Skin of body (tissue), 2 donors: Measurements from ENCODE around the gene BCL7A. TPM values are rescaled to one million over a fixed set of nuclear protein-coding genes. Genes with fewer than 3 reads are reported as not detected.

Experiments used
- DNase-seq: peaks from one replicate; lab custom pipeline; 2025; lab: John Stamatoyannopoulos, UW
- total RNA-seq: library from RNA; depleted of rRNA; stranded (reverse); fragments of >200 nt; gene quantifications from one replicate; pipeline ENCODE4 v1.2.3, GENCODE V29; 2014

BCL7A gene
- total RNA-seq, 1 donor from 2014 or later = 12.9 TPM

DNA sequence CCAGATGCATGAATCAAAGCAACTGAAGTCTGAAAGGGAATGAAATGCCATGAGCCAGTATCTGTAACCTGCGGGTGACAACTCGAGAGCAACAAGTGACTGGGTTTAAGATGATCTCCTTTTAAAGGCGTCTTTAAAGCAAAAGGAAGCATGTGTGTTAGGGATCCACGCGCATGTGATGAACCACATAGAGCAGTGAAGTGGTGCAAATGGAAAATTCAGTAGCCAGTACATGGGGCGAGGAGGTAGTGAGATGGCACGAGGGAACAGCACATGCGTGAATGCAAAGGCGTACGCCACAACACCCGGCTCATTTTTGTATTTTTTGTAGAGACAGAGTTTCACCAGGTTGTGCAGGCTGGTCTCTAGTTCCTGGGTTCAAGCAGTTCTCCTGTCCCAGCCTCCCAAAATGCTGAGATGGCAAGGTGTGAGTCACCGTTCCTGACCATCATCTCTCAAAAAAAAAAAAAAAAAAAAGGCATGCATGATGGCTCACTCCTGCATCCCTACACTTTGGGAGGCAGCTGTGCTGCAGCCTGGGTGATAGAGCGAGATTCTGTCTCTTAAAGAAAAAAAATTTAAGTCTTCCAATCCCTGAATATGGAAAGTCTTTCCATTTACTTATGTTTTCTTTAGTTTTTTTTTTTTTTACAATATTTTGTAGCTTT is 24.6 kb upstream of the BCL7A start:
- DNase-seq = no peak

DNA sequence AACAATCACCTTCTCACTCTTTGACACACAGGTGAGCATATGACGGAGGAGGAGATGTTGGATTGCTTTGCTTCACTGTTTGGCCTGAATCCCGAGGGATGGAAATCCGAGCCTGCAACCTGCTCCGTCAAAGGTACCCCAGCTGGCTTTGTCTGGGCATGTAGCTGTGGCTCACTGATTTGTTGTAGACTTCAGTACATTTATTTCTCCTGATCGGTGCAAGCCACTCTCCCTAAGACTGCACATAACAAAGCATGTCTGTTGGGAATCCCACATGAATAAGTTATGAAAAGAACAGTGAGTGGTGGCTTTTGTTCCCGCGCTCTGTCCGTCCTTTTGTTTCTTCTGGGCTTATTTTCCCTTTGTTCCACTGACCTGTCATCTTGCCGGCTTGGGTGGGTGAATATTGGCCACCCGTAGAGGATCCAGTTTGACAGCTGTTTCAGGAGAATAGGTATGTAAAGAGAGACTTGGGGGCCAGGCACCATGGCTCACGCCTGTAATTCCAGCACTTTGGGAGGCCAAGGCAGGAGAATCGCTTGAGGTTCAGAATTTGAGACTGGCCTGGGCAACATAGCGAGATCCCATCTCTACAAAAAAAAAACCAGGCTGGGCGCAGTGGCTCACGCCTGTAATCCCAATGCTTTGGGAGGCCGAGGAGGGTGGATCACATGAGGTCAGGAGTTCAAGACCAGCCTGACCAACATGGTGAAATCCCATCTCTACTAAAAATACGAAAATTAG is 20.0 kb upstream of the BCL7A start:
- DNase-seq = no peak

DNA sequence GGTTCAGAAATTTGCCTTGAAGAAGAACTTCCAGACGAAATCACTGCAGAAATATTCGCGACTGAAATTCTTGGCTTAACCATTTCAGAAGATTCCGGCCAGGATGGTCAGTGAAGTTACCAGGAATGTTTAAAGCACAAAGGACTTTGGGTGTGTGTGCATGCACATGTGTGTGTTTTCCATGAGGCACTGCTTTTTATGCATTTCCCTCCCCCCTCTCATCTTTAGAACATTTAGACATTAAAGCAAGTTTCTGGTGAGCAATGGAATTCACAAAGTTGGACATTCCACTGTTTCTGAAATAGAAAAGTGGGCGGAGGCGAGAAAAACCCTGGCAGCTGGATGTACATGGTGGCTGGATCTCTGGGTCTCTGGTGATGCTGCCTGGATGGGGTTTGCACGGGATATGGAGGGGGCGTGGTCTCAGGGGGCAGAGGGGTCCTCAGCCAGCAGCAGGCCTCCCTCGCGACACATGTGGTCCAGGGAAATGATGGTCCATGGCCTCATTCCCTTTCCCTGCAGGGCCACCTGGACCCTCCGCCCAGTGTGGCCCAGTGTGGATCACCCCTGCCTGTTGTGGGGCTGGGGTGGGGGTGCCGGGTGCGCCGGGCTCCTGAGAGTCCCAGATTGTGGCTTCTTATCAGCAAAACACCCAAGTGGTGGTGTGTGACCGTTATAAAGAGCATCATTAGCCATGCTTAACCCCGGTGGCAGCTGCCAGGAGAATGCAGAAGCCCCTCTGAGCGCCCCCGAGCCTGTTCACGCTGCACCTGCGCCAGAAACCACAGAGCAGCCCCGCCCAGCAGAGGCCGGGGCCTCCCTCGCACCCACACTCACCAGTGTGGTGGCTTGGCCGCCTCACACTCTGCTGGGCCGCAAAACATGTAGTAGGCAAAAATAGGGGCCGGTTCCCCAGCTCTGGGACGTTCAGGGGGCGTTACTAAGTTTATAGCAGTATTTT is 17.8 kb upstream of the BCL7A start:
- DNase-seq = peak; percentile 34

DNA sequence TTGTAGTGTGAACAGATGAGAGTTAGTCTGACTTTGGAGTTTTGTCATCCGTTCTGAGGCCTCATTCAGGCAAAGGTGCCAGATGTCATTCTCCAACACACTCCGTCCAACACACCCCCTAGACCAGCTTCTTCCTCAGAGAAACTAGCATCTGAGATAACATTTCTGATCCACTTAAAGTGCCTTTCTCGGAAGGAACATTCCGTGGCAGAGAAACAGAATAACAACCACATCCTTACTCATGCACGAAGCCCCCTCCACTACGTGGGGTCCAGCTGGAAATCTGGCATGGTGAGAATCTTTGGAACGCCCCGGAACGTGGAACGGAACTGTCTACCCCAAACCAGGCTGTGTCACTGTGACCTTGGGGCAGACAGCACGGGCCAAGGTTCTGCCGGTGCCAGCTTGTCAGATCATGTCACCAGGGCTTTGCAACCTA is 17.0 kb upstream of the BCL7A start:
- DNase-seq = peak; percentile 26

DNA sequence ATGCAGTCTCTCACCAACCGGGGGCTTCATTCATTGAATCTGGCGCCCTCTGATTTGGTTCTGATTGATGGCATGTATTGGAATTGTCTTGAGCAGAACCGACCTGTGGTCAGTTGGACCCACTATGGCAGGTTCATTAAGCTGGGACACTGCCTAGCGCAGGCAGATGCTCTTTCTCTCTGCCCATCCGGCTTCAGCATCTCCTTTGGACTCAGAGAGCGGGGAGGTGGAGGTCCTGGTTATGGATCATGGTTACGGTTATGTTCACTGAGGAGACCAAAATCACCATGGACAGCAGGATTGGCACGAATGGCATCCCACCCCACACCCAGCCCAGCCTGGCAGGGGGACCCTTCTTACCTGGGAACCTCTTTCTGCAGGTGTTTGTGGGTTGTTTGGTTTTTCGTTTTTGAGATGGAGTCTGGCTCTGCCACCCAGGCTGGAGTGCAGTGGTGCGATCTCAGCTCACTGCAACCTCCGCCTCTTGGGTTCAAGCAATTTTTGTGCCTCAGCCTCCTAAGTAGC is 16.4 kb upstream of the BCL7A start:
- DNase-seq = no peak

DNA sequence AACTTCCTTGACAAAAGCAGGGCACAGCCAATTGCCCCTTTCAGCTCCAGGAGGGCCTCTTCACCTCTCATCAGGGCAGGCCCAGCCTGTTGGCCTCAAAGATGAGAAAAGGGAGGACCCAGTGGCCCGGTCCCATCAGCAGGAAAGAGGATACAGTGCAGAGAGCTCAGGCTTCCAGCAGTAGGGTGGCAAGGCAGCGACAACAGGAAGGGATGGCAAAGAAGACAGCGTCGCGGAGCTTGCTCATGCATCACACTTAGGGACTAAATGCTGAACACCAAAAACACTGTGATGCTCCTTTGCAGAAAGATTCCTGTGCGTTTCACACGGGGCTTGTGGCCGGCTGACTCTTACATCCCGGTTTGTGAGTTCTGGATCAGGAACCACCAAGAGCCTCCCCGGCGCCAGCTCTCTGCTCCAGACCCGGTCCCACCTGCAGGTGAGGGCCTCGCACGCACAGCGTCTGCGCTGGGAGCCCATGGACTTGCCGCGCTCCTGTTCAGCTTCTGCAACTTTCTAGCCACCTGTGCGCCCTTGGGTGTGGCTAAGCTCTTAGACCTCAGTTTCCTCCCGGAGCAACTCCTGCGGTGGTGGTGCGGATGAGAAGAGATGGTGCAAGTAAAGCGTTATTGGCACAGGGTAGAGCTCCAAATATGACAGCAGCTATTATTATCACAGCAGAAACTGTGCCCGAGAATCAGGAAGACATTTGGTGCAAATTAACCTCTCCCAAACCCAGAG is 15.3 kb upstream of the BCL7A start:
- no peak for DNase-seq

DNA sequence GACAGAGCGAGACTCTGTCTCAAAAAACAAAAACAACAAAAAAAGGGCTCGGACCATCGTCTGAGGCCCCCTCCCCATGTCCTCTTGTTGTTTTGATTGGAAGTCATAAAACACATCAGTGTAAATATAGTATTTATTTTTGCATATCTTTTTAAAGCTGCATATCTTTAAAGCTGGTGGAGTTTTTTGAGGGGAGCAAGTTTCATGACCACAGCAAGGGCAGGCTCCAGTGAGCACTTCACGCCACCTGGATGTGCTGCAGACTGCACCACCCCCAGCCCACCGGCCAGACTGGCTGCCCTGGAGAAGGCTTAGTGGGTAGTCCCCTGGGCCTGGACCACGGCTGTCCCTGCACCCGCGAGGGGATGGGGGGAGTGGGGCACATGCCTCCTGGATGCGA is 11.9 kb upstream of the BCL7A start:
- no peak for DNase-seq

DNA sequence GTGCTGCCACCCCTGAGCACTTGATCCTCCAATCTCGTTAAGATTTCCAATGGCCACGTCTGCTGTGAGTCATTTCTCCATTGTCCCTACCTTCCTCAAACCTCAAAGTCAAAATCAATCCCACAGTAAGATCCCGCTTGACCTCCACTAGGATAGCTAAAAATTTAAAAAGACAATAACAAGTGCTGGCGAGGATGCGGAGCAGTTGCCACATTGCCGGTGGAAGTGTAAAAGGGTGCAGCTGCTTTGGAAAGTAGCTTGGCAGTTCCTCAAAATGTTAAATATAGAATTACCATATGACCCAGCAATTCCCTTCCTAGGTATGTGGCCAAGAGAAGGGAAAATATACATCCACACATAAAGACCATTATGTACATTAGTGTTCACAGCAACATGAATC is 9.5 kb upstream of the BCL7A start:
- DNase-seq = no peak

DNA sequence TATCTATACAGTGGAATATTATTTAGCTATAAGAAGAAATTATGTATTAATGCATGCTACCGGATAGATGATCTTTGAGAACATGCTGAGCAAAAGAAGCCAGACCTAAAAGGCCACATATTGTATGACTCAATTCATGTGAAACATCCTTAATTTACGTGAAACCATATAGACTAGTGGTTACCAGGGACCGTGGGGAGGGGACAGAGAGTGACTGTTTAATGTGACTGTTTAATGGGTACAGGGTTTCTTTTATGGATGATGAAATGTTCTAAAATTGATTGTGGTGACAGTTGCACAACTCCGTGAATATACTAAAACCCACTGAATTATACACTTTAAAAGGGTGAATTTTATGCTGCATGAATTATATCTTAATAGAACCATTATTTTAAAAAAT is 8.5 kb upstream of the BCL7A start:
- DNase-seq = no peak

DNA sequence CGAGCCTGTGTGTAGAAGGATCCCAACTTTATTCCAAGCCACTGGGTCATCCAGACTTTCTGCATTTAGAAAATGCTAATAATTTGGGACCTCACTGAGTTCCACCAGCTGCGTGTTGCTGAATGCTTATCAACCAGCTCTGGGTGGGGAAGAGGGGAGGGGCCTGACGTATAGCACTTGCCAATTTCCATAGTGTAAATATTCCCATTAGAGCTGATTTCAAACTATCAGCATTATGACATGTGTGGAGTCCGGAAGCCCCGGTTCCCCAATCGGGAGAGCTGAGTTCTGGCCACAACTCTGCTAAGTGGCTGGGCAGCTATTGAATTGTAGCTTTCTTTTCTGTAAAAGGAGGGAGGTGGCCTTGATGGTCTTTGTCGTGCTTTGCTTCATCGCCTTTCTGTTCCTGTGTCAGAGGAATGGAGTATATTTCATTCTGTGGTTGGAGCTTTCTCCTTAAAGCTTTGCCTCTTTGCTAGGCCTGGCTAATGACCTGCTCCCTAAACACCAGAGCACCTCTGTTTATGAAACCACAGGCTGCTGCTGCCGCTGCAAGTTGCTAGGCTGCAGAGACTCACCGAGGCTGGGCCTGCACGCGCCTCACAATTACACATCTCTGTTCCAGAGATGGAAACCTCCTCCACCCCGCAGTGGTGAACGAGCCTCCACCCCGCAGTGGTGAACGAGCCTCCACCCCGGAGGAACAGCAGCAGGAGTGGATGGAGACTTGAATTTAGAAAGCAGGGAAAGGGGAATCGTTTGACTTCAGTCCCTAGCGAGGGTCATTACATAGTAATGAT is 7.7 kb upstream of the BCL7A start:
- DNase-seq = no peak

DNA sequence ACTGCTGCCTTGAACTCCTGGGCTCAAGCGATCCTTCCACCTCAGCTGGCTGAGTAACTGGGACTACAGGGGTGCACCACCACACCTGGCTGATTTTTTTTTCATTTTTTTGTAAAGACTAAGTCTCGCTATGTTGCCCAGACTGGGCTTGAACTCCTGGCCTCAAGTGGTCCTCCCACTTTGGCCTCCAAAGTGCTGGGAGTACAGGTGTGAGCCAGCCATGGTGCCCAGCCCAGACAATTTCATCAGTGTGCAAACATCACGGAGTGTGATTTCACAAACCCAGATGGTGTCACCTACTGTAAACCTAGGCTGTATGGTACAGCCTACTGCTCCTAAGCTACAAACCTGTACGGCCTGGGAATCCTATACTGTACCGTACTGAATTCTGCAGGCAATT is 6.9 kb upstream of the BCL7A start:
- DNase-seq = no peak

DNA sequence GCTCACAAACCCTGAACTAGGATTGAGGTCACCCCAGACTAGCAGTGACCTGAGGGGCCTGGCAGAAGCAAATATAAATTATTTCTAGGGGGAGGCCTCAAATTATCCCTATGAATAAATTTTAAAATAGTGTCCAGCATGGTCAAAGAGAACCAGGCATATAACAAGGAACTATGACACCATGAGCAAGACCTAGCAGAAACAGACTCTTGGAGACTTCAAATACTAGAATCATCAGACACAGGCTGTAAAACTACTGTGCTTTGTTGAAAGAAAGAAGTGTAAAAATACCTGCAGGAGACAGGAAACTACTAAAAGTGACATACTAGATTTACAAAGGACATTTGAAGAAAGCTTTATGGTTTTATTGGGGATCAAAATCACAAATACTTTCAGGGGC is 3.2 kb upstream of the BCL7A start:
- no peak for DNase-seq

DNA sequence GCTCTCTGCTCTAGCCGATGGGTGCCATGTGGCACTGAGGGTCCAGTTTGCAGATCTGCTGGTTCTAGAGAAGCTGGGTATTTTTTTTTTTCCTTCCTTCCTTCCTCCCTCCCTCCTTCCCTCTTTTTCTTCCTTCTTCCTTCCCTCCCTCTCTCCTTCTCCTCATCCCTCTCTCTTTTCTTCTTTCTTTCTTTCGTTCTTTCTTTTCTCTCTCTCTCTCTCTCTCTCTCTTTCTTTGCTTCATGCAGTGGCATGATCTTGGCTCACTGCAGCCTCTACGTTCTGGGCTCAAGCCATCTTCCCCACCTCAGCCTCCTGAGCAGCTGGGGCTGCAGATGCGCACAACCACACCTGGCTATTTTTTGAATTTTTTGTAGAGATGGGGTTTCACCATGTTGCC is 2.7 kb upstream of the BCL7A start:
- no peak for DNase-seq

DNA sequence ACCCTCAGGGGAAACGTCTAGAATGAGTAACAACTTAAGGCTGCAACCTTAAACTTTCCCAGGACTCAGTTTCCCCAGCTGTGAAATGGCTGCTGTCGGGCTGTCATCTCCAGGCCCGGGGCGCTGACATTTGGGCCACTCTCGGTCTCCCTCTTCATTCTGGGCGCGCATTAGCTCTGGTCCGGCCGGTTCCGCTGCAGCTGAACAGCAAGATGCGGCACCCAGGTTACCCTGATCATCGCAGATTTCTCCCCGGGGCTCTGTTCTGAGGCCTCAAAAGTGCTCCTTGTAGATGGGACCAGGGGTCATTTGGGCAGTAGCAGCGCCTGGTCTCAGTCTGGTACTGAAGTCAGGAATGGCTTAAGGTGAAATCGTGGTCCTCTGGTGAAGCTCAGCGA is 890 bp upstream of the BCL7A start:
- DNase-seq = no peak

DNA sequence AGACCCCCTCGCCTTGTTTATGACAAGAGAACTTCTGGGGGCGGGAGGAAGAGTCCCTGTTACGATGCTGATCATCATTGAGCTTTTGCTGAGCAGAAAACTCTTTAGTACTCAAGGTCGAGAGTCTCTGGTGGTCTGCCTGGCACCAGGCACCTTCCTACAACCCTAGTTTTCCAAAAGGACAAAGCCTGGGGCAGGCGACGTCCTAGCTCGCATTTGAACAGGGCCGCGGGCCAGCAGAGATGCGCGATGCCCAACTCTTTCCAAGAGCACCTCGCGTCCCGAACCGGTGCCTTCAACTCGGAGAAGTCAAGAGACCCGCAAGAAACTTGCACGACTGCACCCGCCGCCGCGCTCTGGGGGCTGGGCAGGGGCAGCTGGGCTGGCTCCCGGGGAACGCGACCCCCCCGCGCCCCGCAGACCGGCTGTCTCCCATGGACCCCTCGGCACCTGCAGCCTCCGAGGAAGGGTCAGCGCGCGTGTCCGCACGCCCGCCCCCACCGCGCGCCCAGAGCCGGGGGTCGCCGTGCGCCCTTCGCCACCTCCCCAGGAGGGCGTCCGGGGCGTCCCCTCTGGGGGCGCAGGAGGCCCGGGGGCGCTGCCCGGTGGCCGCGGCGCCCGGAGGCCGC is 377 bp upstream of the BCL7A start:
- no peak for DNase-seq

DNA sequence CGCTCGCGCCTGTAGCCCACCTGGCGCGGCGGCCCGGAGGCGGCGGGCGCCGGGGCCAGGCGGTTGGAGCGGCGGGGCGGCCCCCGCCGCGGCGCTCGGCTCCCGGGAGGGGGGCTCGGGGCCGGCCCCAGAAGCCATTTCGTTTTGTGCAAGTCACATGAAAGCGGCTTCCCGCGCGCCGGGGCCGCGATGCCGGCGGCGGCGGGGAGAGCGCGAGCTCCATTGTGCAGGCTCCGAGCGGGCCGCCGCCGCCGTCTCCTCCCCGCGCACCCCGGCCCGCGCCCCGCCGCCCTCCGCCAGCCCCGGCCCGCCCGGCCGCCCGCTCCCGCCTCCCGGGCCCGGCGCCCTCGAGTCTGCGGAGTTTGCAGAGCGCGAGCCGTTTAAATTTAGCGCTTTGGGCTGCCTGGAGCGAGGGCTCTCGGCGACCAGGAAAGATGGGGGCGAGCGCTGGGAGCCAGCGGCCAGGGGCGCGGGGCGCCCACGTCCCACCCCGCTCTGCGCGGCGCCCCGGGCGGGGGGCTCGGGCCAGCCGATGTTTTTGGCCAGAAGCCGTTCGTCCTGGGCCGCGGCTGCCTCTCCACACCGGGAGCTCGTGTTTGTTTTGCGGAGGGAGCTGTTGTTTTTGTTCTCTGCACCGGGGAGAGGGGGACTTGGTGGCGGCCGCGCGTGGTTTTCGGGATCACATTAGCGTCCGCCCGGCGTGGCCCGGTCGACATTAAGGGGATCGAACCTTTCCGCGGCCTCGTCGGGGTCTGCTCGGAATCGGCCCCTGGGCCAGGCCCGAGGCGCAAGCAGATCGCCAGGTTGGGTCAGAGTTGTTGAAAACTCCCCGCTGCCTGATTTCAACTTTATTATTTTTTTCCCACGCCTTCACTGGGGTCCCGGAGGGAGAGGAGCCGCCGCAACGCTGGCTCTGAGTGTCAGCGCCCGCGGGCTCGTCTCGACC is 982 bp downstream of the BCL7A start:
- DNase-seq = no peak

DNA sequence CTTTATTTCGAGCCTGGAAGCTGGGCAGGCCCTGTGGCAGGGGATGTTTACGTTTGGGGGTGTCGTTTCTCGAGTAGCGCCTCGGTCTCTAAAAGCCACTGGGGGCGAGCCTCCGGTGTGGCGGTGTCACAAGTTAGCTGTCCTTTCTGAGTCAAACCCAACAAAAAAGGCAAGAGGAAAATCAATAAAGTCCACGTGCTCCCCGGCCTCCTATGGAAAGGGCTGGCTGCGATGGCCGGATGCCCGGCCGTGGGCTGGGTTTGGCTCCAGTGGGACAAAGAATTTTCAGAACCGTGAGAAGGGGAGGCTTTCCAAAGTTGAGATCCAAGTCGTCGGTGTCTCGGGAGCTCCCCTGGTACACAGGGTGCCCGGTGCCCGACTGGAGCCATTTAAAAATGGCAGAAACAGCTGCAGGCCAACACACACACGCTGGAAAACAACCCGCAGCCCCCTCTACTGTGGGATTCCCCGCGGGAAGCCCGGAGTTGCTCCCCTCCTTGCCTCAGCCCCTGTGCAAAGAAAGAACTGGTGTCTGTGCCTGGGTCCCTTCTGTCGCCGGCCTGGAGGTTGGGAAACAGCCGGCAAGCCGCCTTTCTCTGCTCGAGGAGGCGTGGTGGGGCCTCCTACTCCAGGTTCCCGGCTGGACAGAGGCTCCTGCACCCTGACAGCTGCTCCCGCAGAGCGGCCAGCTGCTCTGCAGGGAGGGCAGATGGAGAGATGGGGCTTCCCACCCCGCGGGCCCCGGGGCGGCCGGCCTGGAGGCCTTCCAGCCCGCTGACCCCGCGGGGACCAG is 1.9 kb downstream of the BCL7A start:
- DNase-seq = peak; percentile 50
